H1 (cell line): ENCODE results near the gene ZNF804B. TPM values are rescaled to one million over a fixed set of nuclear protein-coding genes. Genes with fewer than 3 reads are reported as not detected.

ENCODE experiments used
- ATF2 ChIP-seq: IDR thresholded peaks from 2 replicates; pipeline ENCODE4 v1.6.1; 2012; ENCODE audit warnings: low read length, inconsistent platforms
- CHD7 ChIP-seq: fragments of 300-600 bp; sonication (generic); IDR thresholded peaks from 2 replicates; pipeline ENCODE4 v1.7.1; 2012; ENCODE audit warnings: low read length, moderate library complexity, mild to moderate bottlenecking, inconsistent platforms; ENCODE audit not compliant: insufficient replicate concordance
- FOSL1 ChIP-seq: IDR thresholded peaks from 2 replicates; pipeline ENCODE4 v1.6.1; 2011; ENCODE audit warnings: mild to moderate bottlenecking, low read depth, low read length, moderate library complexity; ENCODE audit not compliant: insufficient read depth
- NANOG ChIP-seq: IDR thresholded peaks from 2 replicates; pipeline ENCODE4 v1.6.1; 2011; ENCODE audit warnings: low read length, low read depth, mild to moderate bottlenecking, inconsistent platforms; ENCODE audit not compliant: insufficient read depth, poor library complexity, severe bottlenecking
- SUZ12 ChIP-seq: fragments of 200-600 bp; sonication (generic); IDR thresholded peaks from 2 replicates; pipeline ENCODE4 v1.6.1; 2012; ENCODE audit warnings: mild to moderate bottlenecking, inconsistent platforms, low read length, moderate library complexity, mixed read lengths
- polyA plus RNA-seq, 7 experiments: library from polyadenylated mRNA; depleted of rRNA in 3 of 7; stranded (reverse) in 5 of 7; unstranded in 2 of 7; fragments of >200 nt in 5 of 7; fragments of 200-250 nt in 2 of 7; gene quantifications; 1 replicate in 5 of 7; 2 replicates in 1 of 7; 4 replicates in 1 of 7; pipeline versions ENCODE4 v1.2.1 to v1.2.3, GENCODE V29; 2011 to 2013; ENCODE audit warnings: missing spikeins in 2 of 7, mixed read lengths in 2 of 7
- total RNA-seq: library from RNA; stranded (reverse); fragmentation: NEBNext Ultra II Directional; extraction: Animal tissue kit (Norgen Biotek cat#: 25700); gene quantifications from 2 replicates; pipeline ENCODE4 v1.2.1, GENCODE V29; 2021

The ZNF804B gene
- total and polyA plus RNA-seq, 2 of the 8 experiments (the other 6 are each of a cell fraction or from before 2014, with no cell fraction given) = not detected

- TF ChIP-seq CHD7 = no peak
- TF ChIP-seq SUZ12 = no peak
- TF ChIP-seq FOSL1 = no peak
- no peak for TF ChIP-seq ATF2
- no peak for TF ChIP-seq NANOG
Measured at GRCh38 chr7:89060234-89060633, 300.7 kb downstream of the ZNF804B start (continued).
